Measurements from ENCODE around the gene RAMACL.

RAMACL gene

GRCh38 chr6:166573511-166574216, 12.8 kb downstream of the RAMACL start:
- DNase-seq (ENCODE audit: low spot score): no peak

GRCh38 chr6:166572370-166573261, 13.9 kb downstream of the RAMACL start:
- DNase-seq (ENCODE audit: low spot score): peak; percentile 24

- no peak for DNase-seq (ENCODE audit: low spot score)
Measured at GRCh38 chr6:166570929-166571713, 15.4 kb downstream of the RAMACL start.

- DNase-seq (ENCODE audit: low spot score): no peak
Measured at GRCh38 chr6:166569206-166569605, 17.3 kb downstream of the RAMACL start.

DNA sequence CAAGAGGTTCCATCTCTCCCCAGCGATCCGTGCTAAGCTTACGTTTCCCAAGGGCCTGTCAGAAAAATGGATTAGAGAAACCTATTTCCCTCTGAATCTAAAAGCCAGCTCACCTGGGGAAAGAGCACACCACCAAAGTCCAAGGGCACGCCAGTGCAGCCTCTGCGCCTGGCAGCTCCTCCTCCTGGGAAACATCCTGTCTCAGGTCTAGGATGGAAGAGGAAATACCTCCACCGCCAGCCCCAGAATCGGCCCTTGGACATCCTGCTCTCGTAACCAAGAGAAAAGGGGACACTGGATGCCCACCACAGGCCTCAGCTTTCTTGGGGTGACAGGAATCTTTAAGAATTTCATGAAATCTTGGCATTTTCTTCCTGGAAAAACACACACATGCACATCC, 18.7 kb downstream of the RAMACL start:
- DNase-seq (ENCODE audit: low spot score): no peak

DNA sequence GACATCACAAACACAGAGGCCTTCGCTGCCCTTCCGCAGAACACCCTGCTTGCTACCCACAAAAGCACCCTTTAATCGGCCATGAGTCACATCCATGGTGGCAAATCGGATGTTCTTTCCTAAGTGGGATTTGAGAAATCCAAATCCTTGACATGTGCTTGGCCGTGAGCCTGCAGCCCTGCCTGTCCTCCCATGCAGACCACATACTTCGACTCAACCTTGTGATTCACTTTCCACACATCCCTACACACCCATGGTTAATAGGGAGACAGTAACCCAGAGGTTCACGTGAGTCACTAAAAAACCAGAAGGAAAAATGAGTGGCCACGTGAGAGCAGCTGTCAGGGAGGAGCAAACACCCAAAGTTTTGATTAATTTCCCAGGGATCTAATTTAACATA, 19.4 kb downstream of the RAMACL start:
- peak; percentile 67 for DNase-seq (ENCODE audit: low spot score)

- no peak for DNase-seq (ENCODE audit: low spot score)
Measured at GRCh38 chr6:166566026-166567011, 20.2 kb downstream of the RAMACL start.

DNA sequence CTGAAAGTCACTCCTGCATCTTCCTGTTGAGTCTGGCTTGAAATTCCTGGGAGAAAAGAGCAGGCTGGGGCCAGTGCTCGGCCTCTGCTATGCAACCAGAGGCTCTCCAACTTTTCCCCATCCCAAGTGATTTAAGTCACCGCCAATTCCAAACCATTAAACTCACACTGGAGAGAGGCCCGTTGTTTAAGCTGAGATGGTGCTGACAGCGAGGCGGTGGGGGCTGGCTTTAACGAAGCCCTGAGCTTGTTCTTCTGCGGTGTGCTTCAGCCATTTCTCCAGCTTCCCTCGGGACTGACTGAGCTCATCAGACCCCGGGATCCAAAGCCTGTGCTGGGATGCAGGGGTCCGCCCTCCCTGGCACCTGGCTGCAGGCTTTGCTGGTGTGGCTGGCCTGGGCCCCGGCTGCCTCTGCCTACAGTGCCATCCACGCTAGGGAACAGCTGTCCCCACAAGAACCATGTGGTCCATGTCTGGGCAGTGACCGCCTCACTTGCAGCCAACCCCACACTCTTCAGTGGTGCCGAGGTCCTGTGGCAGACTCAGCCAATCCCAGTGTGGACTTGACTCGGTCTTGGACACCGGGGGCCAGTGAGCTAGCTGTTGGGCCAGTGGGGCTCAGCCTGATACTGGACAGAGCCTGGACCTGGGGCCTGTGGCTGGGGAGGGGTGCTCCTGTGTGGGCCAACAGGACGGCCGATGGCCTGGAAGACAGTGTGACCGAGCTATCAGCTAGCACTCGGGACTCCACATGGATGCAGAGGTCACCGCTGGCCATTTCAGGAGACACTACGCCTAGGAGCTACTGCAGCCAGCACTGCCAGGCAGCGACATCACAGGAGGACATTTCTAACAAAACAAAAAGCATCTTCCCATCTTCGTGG, 21.2 kb downstream of the RAMACL start:
- no peak for DNase-seq (ENCODE audit: low spot score)

GRCh38 chr6:166563805-166564204, 22.7 kb downstream of the RAMACL start:
- no peak for DNase-seq (ENCODE audit: low spot score)

DNA sequence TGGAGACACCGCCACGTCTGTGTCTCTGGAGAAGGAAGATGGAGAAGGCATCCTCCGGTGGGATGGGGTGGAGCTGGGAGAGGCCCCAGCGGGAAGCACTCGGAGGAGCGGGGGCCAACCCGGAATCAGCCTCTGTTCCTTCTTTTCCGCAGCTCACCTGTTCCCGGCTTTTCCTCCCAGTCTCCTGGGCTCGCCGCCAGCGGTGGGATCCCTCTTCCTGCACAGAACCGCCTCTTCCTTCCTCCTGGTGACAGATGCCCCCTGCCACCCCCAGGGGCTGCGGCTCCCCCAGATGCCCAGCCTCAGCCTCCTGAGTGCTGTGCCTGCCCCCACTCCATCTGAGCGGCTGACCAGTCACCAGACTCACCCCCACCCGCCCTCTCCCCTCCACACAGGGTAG, 23.3 kb downstream of the RAMACL start:
- DNase-seq (ENCODE audit: low spot score): no peak

- no peak for DNase-seq (ENCODE audit: low spot score)
Measured at GRCh38 chr6:166562726-166563125, 23.8 kb downstream of the RAMACL start.

DNA sequence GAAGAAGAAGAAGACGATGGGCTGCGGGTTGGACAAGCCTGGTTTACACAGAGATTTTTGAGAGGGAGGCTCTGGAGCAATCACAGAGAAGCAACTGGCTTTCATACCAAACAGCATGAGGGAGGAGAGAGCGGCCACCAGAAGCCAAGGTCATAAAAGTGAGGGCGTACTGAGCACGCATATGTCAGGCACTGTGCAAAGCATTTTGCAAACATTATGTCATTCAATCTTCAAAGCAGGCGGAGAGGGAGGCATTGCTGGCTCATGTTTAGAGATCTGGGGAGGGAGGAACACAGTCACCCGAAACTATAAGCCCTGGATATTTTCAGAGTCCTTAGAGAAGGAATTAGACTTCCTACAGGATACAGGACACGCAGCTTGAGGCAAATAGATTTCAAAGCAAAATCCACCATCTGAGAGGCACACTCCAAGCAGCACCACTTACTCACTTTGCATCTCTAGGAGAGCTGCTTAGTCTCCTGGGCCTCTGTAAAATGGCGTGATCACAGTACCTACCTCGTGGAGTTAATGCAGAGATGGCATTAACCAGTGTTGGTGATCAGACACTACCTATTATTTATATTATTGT, 24.6 kb downstream of the RAMACL start:
- DNase-seq (ENCODE audit: low spot score): peak; percentile 26

GRCh38 chr6:166560222-166560621, 26.3 kb downstream of the RAMACL start:
- no peak for DNase-seq (ENCODE audit: low spot score)

GRCh38 chr6:166559662-166560061, 26.8 kb downstream of the RAMACL start:
- DNase-seq (ENCODE audit: low spot score): no peak

DNA sequence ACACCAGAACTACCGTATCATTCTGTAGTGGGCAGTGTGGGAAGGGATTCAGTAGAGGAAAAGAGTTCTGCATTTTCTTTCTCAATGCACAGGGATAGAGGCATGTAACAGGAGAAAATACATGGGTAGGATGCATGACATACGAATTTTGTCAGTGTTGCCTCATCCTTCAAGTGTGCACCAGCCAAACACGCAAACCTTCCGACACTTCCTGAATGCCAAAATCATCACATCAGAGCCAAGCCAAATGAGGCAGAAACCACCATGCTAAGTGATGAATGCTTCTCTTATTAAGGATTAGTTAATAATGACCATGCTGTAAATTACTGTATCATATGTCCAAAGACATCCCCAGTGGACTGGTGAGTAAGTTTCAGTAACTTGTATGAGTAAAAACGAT, 27.3 kb downstream of the RAMACL start:
- no peak for DNase-seq (ENCODE audit: low spot score)

- no peak for DNase-seq (ENCODE audit: low spot score)
Measured at GRCh38 chr6:166558156-166559005, 28.1 kb downstream of the RAMACL start.

DNA sequence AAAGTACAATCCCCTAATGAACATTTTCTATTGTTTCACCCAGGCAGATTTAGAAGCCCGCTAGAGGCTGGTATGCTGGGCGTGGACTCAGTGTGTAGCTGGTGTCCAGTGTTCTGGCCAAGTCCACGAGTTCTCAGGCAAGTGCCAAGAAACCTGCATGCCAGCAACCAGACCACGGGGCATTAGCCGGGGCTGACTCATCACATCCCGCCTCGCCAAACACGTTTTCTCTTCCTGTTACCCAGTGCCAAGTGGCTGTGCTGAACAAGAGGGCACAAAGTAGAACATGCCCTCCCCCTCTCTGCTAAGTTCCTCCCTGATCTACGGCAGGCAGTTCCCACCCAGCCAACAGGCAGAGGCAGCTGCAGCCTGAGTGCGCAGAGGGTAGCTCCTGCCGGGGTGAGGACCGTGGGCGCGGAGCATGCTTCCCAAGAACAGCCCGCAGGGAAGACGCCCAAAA, 29.6 kb downstream of the RAMACL start:
- peak; percentile 91 for DNase-seq (ENCODE audit: low spot score)

GRCh38 chr6:166556336-166556735, 30.1 kb downstream of the RAMACL start:
- DNase-seq (ENCODE audit: low spot score): no peak

- no peak for DNase-seq (ENCODE audit: low spot score)
Measured at GRCh38 chr6:166555086-166555485, 31.4 kb downstream of the RAMACL start.

All from SW480 (cell line).